K562 (cell line): ENCODE data around the gene HPCAL1. TPM values are rescaled to one million over a fixed set of nuclear protein-coding genes. Genes with fewer than 3 reads are reported as not detected.

Source experiments
- ATAC-seq: fragments of 200-7000 bp; cut with Tn5 transposase; 3 replicates; pipeline ENCODE4 v1.9.1; 2020; ENCODE audit warnings: moderate library complexity
- BruUV-seq: library from RNA; stranded (reverse); fragments of 400-500 nt; replicated peaks from 2 replicates; lab custom pipeline; 2021; lab: Mats Ljungman, UMichigan
- CTCF ChIA-PET: fragments of 300-600 bp; formaldehyde crosslinking; extraction: SDS; loops from one replicate; lab custom pipeline; 2021; ENCODE audit warnings: low intra/inter-chr PET ratio; lab: Yijun Ruan, JAX
- POLR2A ChIA-PET: fragments of 300-600, 350-650 bp; sonication (Branson Sonifier 250); formaldehyde crosslinking; extraction: SDS; loops from one replicate; lab custom pipeline; 2021; ENCODE audit warnings: antibody characterized with exemption, inconsistent platforms; lab: Yijun Ruan, JAX
- DNase-seq, 4 experiments: peaks; one replicate each; pipeline versions ENCODE4 v3.0.0 to v3.0.0-alpha.2; 2011 to 2018; ENCODE audit warnings: low spot score in 3 of 4, mixed read lengths in 3 of 4; ENCODE audit errors: extremely low read depth in 1 of 4
- FAIRE-seq: peaks from 2 replicates; lab custom pipeline; 2011; peaks lifted over from hg19 to GRCh38; lab: Jason Lieb, UNC
- H2AFZ ChIP-seq: 2 replicates; pipeline ENCODE4 v1.6.0; 2011; ENCODE audit warnings: low read depth, low read length, control low read depth, inconsistent platforms
- H3K27ac ChIP-seq: fragments of 200-600 bp; 3 replicates; pipeline ENCODE4 v1.8.0; 2011; ENCODE audit warnings: low read depth, mild to moderate bottlenecking, control low read depth, inconsistent platforms, low read length, moderate library complexity, mixed read lengths; ENCODE audit errors: extremely low read depth
- H3K27me3 ChIP-seq, 2 experiments: fragments of 300-600 bp in 1 of 2; 2 replicates in 1 of 2; 3 replicates in 1 of 2; pipeline versions ENCODE4 v1.6.0 to v1.8.0; 2011; ENCODE audit warnings: inconsistent platforms in 2 of 2, low read length in 2 of 2, mild to moderate bottlenecking in 1 of 2, mixed read lengths in 1 of 2, moderate library complexity in 1 of 2; ENCODE audit not compliant: control insufficient read depth in 2 of 2, insufficient read depth in 2 of 2
- H3K36me3 ChIP-seq: fragments of 300-600 bp; 3 replicates; pipeline ENCODE4 v1.8.0; 2011; ENCODE audit warnings: mild to moderate bottlenecking, low read length, inconsistent platforms; ENCODE audit not compliant: control insufficient read depth, insufficient read depth
- H3K4me1 ChIP-seq, 2 experiments: fragments of 200-600 bp in 1 of 2; replicated peaks in 1 of 2; 2 replicates in 1 of 2; 3 replicates in 1 of 2; pipeline versions ENCODE4 v1.5.1 to v1.8.0; 2011; ENCODE audit warnings: inconsistent platforms in 2 of 2, low read length in 2 of 2, mild to moderate bottlenecking in 1 of 2, mixed read lengths in 1 of 2, moderate library complexity in 1 of 2; ENCODE audit not compliant: control insufficient read depth in 2 of 2, insufficient read depth in 2 of 2
- H3K4me2 ChIP-seq: 2 replicates; pipeline ENCODE4 v1.6.1; 2011; ENCODE audit warnings: low read length, control low read depth, inconsistent platforms, mixed read lengths; ENCODE audit not compliant: insufficient read depth
- H3K4me3 ChIP-seq: fragments of 200-600 bp; sonication (generic), shearing (Covaris generic); 2 replicates; pipeline ENCODE4 v1.5.1; 2016; ENCODE audit warnings: control low read depth, inconsistent platforms
- H3K79me2 ChIP-seq: fragments of 200-600 bp; 3 replicates; pipeline ENCODE4 v1.8.0; 2011; ENCODE audit warnings: low read length, inconsistent platforms; ENCODE audit not compliant: control insufficient read depth, insufficient read depth
- H3K9ac ChIP-seq, 2 experiments: 2 replicates each; pipeline versions ENCODE4 v1.6.0 to v1.6.1; 2011; ENCODE audit warnings: low read depth in 2 of 2, low read length in 2 of 2, control low read depth in 1 of 2, inconsistent platforms in 1 of 2, mild to moderate bottlenecking in 1 of 2, mixed read lengths in 1 of 2; ENCODE audit not compliant: insufficient read depth in 1 of 2
- H3K9me1 ChIP-seq: one replicate; pipeline ENCODE4 v1.6.0; 2011; ENCODE audit warnings: inconsistent platforms, mild to moderate bottlenecking, low read length, moderate library complexity; ENCODE audit not compliant: control insufficient read depth, insufficient read depth
- H3K9me3 ChIP-seq: replicated peaks from 2 replicates; pipeline ENCODE4 v1.5.1; 2011; ENCODE audit warnings: low read depth, low read length, inconsistent platforms; ENCODE audit not compliant: control insufficient read depth, insufficient read depth
- H4K20me1 ChIP-seq: replicated peaks from 2 replicates; pipeline ENCODE4 v1.6.1; 2011; ENCODE audit warnings: low read length, inconsistent platforms, mixed read lengths; ENCODE audit not compliant: control insufficient read depth, insufficient read depth
- ATF3 ChIP-seq, 2 experiments: fragments of 450-650 bp in 1 of 2; sonication (generic) in 1 of 2; formaldehyde crosslinking in 1 of 2; IDR thresholded peaks in 1 of 2; conservative IDR thresholded peaks in 1 of 2; 2 replicates each; pipeline versions ENCODE4 v1.6.1 to v1.8.1; 2016 to 2023; ENCODE audit warnings: mild to moderate bottlenecking in 2 of 2, moderate library complexity in 2 of 2, inconsistent platforms in 1 of 2, missing genetic modification reagents in 1 of 2
- EGR1 ChIP-seq: fragments of 450-650 bp; conservative IDR thresholded peaks from 2 replicates; pipeline ENCODE4 v1.6.1; 2017; ENCODE audit warnings: mild to moderate bottlenecking
- ESRRB ChIP-seq: fragments of 250-450 bp; sonication (Bioruptor Pico); IDR thresholded peaks from 2 replicates; pipeline ENCODE4 v1.5.0; 2020; ENCODE audit warnings: mild to moderate bottlenecking, moderate library complexity, borderline replicate concordance
- JUN ChIP-seq, 2 experiments: sonication (generic) in 1 of 2; formaldehyde crosslinking in 1 of 2; IDR thresholded peaks; 2 replicates each; pipeline versions ENCODE4 v1.6.1 to v1.8.0; 2012 to 2022; ENCODE audit warnings: borderline replicate concordance in 2 of 2, mild to moderate bottlenecking in 2 of 2, improper control_type of control experiment in 1 of 2, low read depth in 1 of 2, low read length in 1 of 2, missing genetic modification reagents in 1 of 2
- TAF7 ChIP-seq: fragments of 450-650 bp; IDR thresholded peaks from 2 replicates; pipeline ENCODE4 v1.6.1; 2016; ENCODE audit warnings: missing genetic modification characterization, missing compliant biosample characterization
- ZBED1 ChIP-seq: IDR thresholded peaks from 2 replicates; pipeline ENCODE4 v1.6.1; 2014
- ZBTB33 ChIP-seq: sonication (generic); formaldehyde crosslinking; IDR thresholded peaks from 2 replicates; pipeline ENCODE4 v1.8.1; 2023; ENCODE audit warnings: mild to moderate bottlenecking, missing genetic modification reagents
- ZKSCAN1 ChIP-seq: fragments of 150-350 bp; IDR thresholded peaks from 2 replicates; pipeline ENCODE4 v1.6.1; 2016; ENCODE audit warnings: low read depth, low read length
- ZNF24 ChIP-seq: fragments of 450-650 bp; IDR thresholded peaks from 2 replicates; pipeline ENCODE4 v1.6.1; 2016
- WGBS: fragments of 100-300 bp; shearing (Covaris generic); methylation state at CpG from one replicate; pipeline ENCODE4 v1.1.6; 2016; ENCODE audit warnings: low coverage, mixed read lengths; ENCODE audit not compliant: insufficient coverage; ENCODE audit errors: missing lambda C conversion rate; 5-methylcytosine and 5-hydroxymethylcytosine counted together
- in situ Hi-C: fragments of 300-500 bp; cut with MboI; formaldehyde crosslinking; loops from 4 replicates; pipeline ENCODE4 v1.15.0; 2018; ENCODE audit warnings: inconsistent platforms, mixed read lengths
- intact Hi-C: fragments of 100-400 bp; cut with micrococcal nuclease; formaldehyde crosslinking; loops from 2 replicates; pipeline ENCODE4 v1.14.2; 2022
- polyA plus RNA-seq, 8 experiments: library from polyadenylated mRNA; depleted of rRNA in 4 of 8; stranded (reverse) in 5 of 8; unstranded in 3 of 8; fragments of >200 nt; fragmentation: Nextera tagmentation in 2 of 8; fragmentation: Illumina TruSeq in 1 of 8; extraction: Ambion mirVana in 2 of 8; extraction: Trizol in 1 of 8; gene quantifications; 2 replicates each; pipeline versions ENCODE4 v1.2.1 to v1.2.3, GENCODE V29; 2011 to 2014; ENCODE audit warnings: inconsistent platforms in 1 of 8, missing spikeins in 1 of 8
- total RNA-seq, 7 experiments: library from RNA; depleted of rRNA in 6 of 7; stranded (reverse); fragments of >200 nt in 6 of 7; fragmentation: Illumina TruSeq in 2 of 7; extraction: Trizol in 2 of 7; gene quantifications; 2 replicates each; pipeline versions ENCODE4 v1.2.1 to v1.2.3, GENCODE V29; 2011 to 2021; ENCODE audit warnings: low replicate concordance in 1 of 7

The HPCAL1 gene
- total and polyA plus RNA-seq, 9 of the 15 experiments (the other 6 are each of a cell fraction or from before 2014, with no cell fraction given), result 2.7 to 65.5 (median 23.9) TPM

GRCh38 chr2:10433947-10434885 is 131.5 kb downstream of the HPCAL1 start:
- Histone ChIP-seq H3K4me1 (peaks cover 9 to 51% of the 10 kb centered on the region in 2 experiments), H4K20me1 (peaks cover 5% of the 10 kb centered on the region; the same call in 1 of the 2 replicates)

More at GRCh38 chr2:10433947-10434885, 131.5 kb downstream of the HPCAL1 start:
- intact Hi-C loops (loop anchor here (10.0 kb wide), 1 partner anchor 629 kb away; no protein-coding TSS in a partner anchor), in situ Hi-C loops (loop anchor here (10.0 kb wide), 1 partner anchor 639 kb away; no protein-coding TSS in a partner anchor)
- no peak for TF ChIP-seq TAF7 (tag)
- peak; percentile 45; the same call in 1 of the 2 replicates for TF ChIP-seq ZBTB33 (CRISPR knock-in tag)
- no peak for TF ChIP-seq JUN (IDR thresholded peaks at IDR 0.05; ENCODE audit: borderline replicate concordance, low read depth, low read length)
- 0 out of 2 replicates have a peak, but pooled peaks have one; percentile 43 for TF ChIP-seq JUN (CRISPR knock-in tag; IDR thresholded peaks at IDR 0.05; ENCODE audit: borderline replicate concordance)
- peak; percentile 33; the same call in 1 of the 2 replicates for TF ChIP-seq ATF3 (IDR thresholded peaks at IDR 0.05)
- no peak for TF ChIP-seq ATF3 (CRISPR knock-in tag; conservative IDR thresholded peaks at IDR 0.05)
- no peak for TF ChIP-seq ESRRB (CRISPR knock-in tag)
- TF ChIP-seq ZNF24, result peak; percentile 73; the same call in 1 of the 2 replicates
- TF ChIP-seq EGR1, result 0 out of 2 replicates have a peak, but pooled peaks have one; percentile 6
- 0 out of 2 replicates have a peak, but pooled peaks have one; percentile 3 for TF ChIP-seq ZBED1
- peak; percentile 90 for TF ChIP-seq ZKSCAN1
- peak; percentile 44 for FAIRE-seq
- H3K27me3 ChIP-seq, result no peaks in the 10 kb centered on the region
- H3K9me3 ChIP-seq, result no peaks in the 10 kb centered on the region
- no peak overlapping the region for H2AFZ ChIP-seq
- H3K27ac ChIP-seq, result no peak overlapping the region
- peaks cover 6% of the 10 kb centered on the region; the same call in 2 of the 3 replicates for H3K36me3 ChIP-seq
- H3K4me3 ChIP-seq, result no peak overlapping the region
- peak; percentile 24 for ATAC-seq
- H3K9ac ChIP-seq, result peak overlapping the region in 1 of 2 experiments; percentile 82; a peak in 2 of 4 replicates
- no peaks in the 10 kb centered on the region for H3K9me1 ChIP-seq
- POLR2A ChIA-PET, result interaction anchor here (0.6 to 3.1 kb wide), 19 partner anchors 8 to 368 kb away, joined by 3 to 47 read pairs (median 4); partner anchors contain the start of gene ODC1
- CTCF ChIA-PET, result interaction anchor here (0.5 to 2.1 kb wide), 8 partner anchors 163 to 378 kb away, joined by 3 to 21 read pairs (median 4); partner anchors contain the start of gene PDIA6
- H3K4me2 ChIP-seq, result no peak overlapping the region; the same call in 1 of the 2 replicates
- no TSS peak for BruUV-seq
- no peaks in the 10 kb centered on the region for H3K79me2 ChIP-seq
- peak; percentile 30 to 48 (median 38) for DNase-seq
- 66% methylated on average over 14 of the region's 19 CpGs for WGBS
